Measurements from ENCODE around the gene IL20RB. TPM values are rescaled to one million over a fixed set of nuclear protein-coding genes. Genes with fewer than 3 reads are reported as not detected.

The IL20RB gene
- total RNA-seq, 2 donors from 2014 or later = 0.52 TPM; not detected in 1

DNA sequence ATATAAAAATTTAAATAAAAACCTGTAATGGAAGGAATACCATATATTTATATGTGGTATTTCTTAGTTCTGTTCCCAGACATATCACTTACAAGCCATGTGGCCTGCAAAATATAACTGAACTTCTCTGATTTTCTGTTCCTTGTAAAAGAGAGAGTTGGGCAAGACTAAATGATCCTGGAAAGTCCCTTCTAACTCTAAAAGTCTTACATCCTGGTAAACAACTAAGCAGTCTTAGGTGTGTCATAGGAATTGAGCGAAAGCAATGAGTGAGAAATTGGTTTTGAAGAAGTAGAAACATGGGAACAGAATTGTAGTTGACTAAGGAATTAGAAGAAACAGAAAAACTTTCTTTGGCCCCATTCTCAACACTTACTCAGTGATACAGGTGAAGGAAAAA, 25.3 kb upstream of the IL20RB start:
- no peak for DNase-seq
- H3K36me3 ChIP-seq (replicated peaks in 1 of 2; ENCODE audit: insufficient read depth in 1 of 2, low read depth in 2 of 2) = no peaks in the 10 kb centered on the region
- no peaks in the 10 kb centered on the region for H3K27me3 ChIP-seq
- peaks cover 3% of the 10 kb centered on the region for H3K4me1 ChIP-seq
- TF ChIP-seq, protein P1, sequence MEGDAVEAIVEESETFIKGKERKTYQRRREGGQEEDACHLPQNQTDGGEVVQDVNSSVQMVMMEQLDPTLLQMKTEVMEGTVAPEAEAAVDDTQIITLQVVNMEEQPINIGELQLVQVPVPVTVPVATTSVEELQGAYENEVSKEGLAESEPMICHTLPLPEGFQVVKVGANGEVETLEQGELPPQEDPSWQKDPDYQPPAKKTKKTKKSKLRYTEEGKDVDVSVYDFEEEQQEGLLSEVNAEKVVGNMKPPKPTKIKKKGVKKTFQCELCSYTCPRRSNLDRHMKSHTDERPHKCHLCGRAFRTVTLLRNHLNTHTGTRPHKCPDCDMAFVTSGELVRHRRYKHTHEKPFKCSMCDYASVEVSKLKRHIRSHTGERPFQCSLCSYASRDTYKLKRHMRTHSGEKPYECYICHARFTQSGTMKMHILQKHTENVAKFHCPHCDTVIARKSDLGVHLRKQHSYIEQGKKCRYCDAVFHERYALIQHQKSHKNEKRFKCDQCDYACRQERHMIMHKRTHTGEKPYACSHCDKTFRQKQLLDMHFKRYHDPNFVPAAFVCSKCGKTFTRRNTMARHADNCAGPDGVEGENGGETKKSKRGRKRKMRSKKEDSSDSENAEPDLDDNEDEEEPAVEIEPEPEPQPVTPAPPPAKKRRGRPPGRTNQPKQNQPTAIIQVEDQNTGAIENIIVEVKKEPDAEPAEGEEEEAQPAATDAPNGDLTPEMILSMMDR (IDR thresholded peaks at IDR 0.05) = no peak
- no peak for TF ChIP-seq POLR2A (IDR thresholded peaks at IDR 0.05)
- intact Hi-C loops (cut with DNase I) = no loop called here
- H3K4me3 ChIP-seq = no peak overlapping the region
- H3K27ac ChIP-seq = no peak overlapping the region
- 71 to 91% methylated on average over 1 of the region's 1 CpG for WGBS, 2 donors
- peaks cover 0 to 3% (median 0%) of the 10 kb centered on the region in 3 donors for H3K9me3 ChIP-seq
- no peak for ATAC-seq

DNA sequence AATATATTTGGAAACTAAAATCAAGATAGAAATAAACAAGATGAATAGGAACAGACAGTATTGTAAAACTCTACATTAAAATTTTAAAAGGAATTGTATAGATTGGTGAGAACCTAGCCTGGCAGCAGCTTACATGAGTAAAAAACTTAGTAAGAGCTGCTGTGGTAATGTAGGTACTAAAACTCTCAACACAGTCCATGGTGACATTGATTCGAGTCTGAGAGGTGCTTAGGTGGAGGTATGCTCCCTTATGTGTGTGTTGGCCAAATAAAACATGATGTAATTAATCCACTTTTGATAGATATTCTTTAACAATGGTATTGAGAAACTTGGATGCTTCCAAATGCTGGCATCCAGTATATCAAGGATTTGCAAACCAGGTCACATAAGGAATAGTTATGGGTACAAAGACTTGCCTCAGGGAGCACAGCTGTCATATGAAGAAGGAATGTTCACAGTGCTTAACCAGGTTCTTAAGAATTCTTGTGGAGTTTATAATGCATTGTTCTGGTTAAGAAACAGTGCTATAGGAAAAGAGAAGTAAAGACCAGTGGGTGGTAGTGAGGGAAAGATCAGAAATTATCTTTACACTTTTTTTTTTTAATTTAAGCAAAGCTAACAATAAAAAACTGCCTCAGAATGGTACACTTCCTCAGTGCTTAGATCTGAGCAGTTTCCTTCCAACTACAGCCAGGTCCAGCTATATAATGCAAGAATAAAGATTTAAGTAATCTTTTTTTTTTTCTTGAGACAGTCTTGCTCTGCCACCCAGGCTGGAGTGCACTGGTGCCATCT, 24.6 kb upstream of the IL20RB start:
- Histone ChIP-seq H3K9me3 (peaks cover 0 to 3% (median 0%) of the 10 kb centered on the region in 3 donors), H3K36me3 (replicated peaks in 1 of 2; ENCODE audit: insufficient read depth in 1 of 2, low read depth in 2 of 2) (no peaks in the 10 kb centered on the region), H3K27me3 (no peaks in the 10 kb centered on the region), H3K4me1 (peaks cover 6% of the 10 kb centered on the region), H3K4me3 (no peak overlapping the region), H3K27ac (no peak overlapping the region)
- ATAC-seq = no peak
- 54 to 64% methylated on average over 1 of the region's 1 CpG for WGBS, 2 donors
- DNase-seq = no peak
- TF ChIP-seq, protein P1 (IDR thresholded peaks at IDR 0.05) = no peak
- no peak for TF ChIP-seq POLR2A (IDR thresholded peaks at IDR 0.05)
- intact Hi-C loops (cut with DNase I) = no loop called here

DNA sequence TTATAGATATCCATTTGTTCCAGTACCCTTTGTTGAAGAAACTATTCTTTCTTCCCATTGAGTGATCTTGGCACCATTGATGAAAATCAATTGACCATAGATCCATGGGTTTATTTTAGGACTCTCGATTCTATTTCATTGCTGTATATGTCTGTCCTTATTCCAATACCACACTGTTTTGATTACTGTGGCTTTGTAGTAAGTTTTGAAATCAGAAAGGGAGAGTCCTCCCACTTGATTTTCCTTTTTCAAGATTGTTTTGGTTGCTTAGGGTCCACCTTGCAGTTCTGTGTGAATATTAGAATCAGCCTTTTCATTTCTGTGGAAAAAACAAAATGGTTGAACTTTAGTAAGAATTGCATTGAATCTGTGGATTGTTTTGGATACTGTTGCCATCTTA, 20.6 kb upstream of the IL20RB start:
- Histone ChIP-seq H3K36me3 (replicated peaks in 1 of 2; ENCODE audit: insufficient read depth in 1 of 2, low read depth in 2 of 2) (no peaks in the 10 kb centered on the region), H3K4me3 (no peak overlapping the region), H3K27ac (no peak overlapping the region), H3K4me1 (peaks cover 10% of the 10 kb centered on the region), H3K9me3 (peaks cover 0 to 3% (median 0%) of the 10 kb centered on the region in 3 donors), H3K27me3 (no peaks in the 10 kb centered on the region)
- DNase-seq (no peak), ATAC-seq (no peak)
- no peak for TF ChIP-seq POLR2A (IDR thresholded peaks at IDR 0.05)
- TF ChIP-seq, protein P1 (IDR thresholded peaks at IDR 0.05) = no peak
- intact Hi-C loops (cut with DNase I) = no loop called here
- WGBS, 2 donors = 89 to 100% methylated on average over 1 of the region's 1 CpG

DNA sequence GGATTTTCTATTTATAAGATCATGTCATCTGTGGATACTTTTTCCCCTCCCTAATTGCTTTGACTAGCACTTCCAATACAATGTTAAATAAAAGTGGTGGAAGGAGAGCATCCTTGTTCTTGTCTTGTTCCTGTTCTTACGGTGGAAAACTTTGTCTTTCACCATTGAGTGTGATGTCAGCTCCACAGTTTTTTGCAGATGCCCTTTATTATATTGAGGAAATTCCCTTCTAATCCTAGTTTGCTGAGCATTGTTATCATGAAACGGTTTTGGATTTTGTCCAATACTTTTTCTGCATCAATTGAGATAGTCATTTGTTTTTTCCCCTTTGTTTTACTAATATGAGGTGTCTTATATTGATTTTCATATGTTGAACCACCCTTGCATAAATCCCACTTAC, 19.9 kb upstream of the IL20RB start:
- no peak for ATAC-seq
- intact Hi-C loops (cut with DNase I) = no loop called here
- Histone ChIP-seq H3K4me3 (no peak overlapping the region), H3K9me3 (peaks cover 0 to 3% (median 0%) of the 10 kb centered on the region in 3 donors), H3K36me3 (replicated peaks in 1 of 2; ENCODE audit: insufficient read depth in 1 of 2, low read depth in 2 of 2) (no peaks in the 10 kb centered on the region), H3K27me3 (no peaks in the 10 kb centered on the region), H3K27ac (no peak overlapping the region), H3K4me1 (peaks cover 10% of the 10 kb centered on the region)
- 52 to 55% methylated on average over 2 of the region's 2 CpGs for WGBS, 2 donors
- DNase-seq = no peak
- no peak for TF ChIP-seq POLR2A (IDR thresholded peaks at IDR 0.05)
- TF ChIP-seq, protein P1 (IDR thresholded peaks at IDR 0.05) = no peak

DNA sequence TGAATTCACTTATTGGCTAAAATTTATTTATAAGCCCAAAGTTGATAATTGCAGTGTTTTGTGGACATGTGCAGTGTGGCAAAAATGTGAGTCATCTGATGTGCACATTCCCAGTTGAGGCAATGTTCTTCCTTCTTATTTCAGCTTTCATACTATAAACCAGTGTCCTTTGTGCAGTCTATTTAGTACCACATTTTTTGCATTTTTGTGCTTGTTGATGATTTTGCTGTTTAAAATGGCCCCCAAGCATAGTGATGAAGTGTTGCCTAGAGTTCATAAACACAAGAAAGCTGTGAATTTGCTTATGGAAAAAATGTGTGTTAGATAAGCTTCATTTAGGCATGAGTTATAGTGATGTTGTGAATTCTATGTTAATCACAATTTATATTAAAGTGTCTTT, 19.4 kb upstream of the IL20RB start:
- TF ChIP-seq, protein P1 (IDR thresholded peaks at IDR 0.05) = no peak
- no peak for TF ChIP-seq POLR2A (IDR thresholded peaks at IDR 0.05)
- intact Hi-C loops (cut with DNase I) = no loop called here
- no peak for ATAC-seq

More for the DNA sequence above, 19.4 kb upstream of the IL20RB start:
- Histone ChIP-seq H3K27ac (no peak overlapping the region), H3K4me1 (peaks cover 7% of the 10 kb centered on the region), H3K27me3 (no peaks in the 10 kb centered on the region), H3K9me3 (peaks cover 0 to 3% (median 0%) of the 10 kb centered on the region in 3 donors), H3K36me3 (replicated peaks in 1 of 2; ENCODE audit: insufficient read depth in 1 of 2, low read depth in 2 of 2) (no peaks in the 10 kb centered on the region), H3K4me3 (no peak overlapping the region)
- DNase-seq = no peak
